C4-2B (cell line): Measurements from ENCODE around the gene CRK.

Experiments
- H3K27ac ChIP-seq: fragments of 450-650 bp; 2 replicates; pipeline ENCODE4 v1.5.1; 2017
- ZFX ChIP-seq: fragments of 450-650 bp; IDR thresholded peaks from 2 replicates; pipeline ENCODE4 v1.6.1; 2017
- TF ChIP-seq, protein P1 (sequence below): fragments of 450-650 bp; conservative IDR thresholded peaks from 2 replicates; pipeline ENCODE4 v1.5.1; 2017; ENCODE audit warnings: mild to moderate bottlenecking

The CRK gene

DNA sequence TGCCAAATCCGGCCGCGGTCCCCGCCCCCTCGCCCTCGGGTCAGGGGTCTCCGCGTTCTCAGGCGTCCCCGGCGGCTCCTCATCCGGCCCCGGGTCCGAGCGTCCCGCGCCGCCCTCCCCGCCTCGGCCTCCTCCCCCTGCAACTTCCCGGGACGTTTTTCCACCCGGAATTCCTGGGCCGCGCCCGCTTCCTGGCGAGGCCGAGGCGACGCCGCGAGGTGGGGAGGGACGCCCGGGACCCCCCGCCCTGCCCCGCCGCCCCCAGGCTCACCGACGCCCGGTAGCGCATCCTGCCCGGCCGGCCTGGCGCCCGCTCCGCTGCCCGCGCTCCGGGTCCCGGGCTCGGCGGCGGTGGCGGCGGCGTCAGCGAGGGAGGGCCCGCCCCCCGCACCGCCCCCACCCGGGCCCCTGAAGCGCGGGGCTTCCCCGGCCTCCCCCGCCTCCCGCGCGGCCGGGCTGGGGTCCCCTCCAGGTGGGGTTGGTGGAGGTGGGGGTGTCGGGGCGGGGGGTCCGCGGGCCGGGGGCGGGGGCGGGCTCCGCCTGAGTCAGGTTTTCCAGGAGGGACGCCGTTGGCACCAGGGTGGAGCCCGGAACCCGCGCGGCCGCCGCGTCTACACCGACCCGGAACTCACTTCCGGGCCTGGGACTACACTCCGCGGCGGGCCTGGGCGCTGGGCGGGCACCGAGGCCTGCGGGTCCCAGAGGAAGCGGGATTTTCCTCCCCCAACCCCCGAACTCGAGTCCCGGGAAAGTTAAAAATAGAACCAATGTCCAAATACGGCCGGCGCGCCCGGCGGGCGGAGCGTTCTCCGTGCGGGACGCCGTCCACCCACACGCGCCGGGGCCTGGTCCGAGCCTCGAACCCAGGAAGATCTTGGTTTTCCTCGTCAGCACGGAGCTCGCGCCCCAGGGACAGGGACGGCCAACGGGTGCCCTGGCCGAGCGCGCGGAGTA is 29.7 kb upstream of the CRK start:
- TF ChIP-seq ZFX = peak; percentile 80
- TF ChIP-seq, protein P1, sequence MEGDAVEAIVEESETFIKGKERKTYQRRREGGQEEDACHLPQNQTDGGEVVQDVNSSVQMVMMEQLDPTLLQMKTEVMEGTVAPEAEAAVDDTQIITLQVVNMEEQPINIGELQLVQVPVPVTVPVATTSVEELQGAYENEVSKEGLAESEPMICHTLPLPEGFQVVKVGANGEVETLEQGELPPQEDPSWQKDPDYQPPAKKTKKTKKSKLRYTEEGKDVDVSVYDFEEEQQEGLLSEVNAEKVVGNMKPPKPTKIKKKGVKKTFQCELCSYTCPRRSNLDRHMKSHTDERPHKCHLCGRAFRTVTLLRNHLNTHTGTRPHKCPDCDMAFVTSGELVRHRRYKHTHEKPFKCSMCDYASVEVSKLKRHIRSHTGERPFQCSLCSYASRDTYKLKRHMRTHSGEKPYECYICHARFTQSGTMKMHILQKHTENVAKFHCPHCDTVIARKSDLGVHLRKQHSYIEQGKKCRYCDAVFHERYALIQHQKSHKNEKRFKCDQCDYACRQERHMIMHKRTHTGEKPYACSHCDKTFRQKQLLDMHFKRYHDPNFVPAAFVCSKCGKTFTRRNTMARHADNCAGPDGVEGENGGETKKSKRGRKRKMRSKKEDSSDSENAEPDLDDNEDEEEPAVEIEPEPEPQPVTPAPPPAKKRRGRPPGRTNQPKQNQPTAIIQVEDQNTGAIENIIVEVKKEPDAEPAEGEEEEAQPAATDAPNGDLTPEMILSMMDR = no peak
- H3K27ac ChIP-seq = peak overlapping the region; percentile 97

DNA sequence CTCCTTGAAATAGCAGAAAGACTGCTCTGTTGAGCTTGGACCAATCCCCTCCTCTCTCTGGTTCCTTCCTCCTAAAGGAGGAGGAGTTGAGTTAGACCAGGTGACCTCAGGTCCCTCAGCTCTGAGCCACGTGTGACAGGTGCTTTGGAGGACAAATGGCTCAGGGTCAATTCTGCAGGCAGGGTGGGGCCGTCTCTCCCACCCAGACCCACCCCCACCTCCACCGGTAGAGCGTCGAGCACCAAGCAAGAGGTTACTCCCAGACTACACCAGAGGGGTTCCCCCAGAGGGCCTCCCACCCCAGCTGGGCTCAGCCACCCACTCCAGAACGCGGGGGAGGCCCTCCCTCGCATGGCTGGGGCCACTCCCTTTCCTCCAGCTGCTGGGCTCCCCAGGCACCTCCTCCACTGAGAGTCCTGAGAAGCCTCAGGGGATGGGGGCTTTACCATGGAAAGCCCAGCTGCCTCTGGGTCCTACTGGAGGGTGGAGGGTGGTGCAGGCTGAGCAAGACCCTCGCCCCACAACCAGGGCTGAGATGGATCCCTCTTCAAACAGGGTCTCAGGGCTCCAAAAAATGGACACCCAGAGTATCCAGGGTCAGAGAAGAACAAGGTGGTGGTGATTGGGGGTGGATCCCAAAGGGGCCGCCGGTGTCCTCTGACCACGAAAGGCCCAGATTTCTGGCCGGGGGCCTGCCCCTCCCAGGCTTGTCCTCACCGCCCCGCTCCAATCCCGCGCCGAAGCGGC is 28.8 kb upstream of the CRK start:
- peak overlapping the region; percentile 97 for H3K27ac ChIP-seq
- TF ChIP-seq, protein P1 = no peak
- no peak for TF ChIP-seq ZFX

- peak overlapping the region; percentile 97 for H3K27ac ChIP-seq
- no peak for TF ChIP-seq ZFX
- TF ChIP-seq, protein P1 = no peak
Measured at GRCh38 chr17:1484060-1484535, 28.1 kb upstream of the CRK start.

GRCh38 chr17:1482680-1483079 is 26.6 kb upstream of the CRK start:
- peak overlapping the region; percentile 9; the same call in 1 of the 2 replicates for H3K27ac ChIP-seq
- no peak for TF ChIP-seq ZFX
- TF ChIP-seq, protein P1 = no peak

- TF ChIP-seq, protein P1 = no peak
- no peak for TF ChIP-seq ZFX
- peak overlapping the region; percentile 65 for H3K27ac ChIP-seq
Measured at GRCh38 chr17:1481736-1482135, 25.7 kb upstream of the CRK start.

GRCh38 chr17:1480747-1481465 is 24.9 kb upstream of the CRK start:
- no peak for TF ChIP-seq ZFX
- TF ChIP-seq, protein P1 = no peak
- H3K27ac ChIP-seq = peak overlapping the region; percentile 65
